Measurements from ENCODE around the gene TSPAN18.

GRCh38 chr11:44740967-44741366 is 14.2 kb downstream of the TSPAN18 start:
- TF ChIP-seq CTCF (conservative IDR thresholded peaks at IDR 0.05; ENCODE audit: low read depth, low read length) (no peak), EZH2 (IDR thresholded peaks at IDR 0.05; ENCODE audit: borderline replicate concordance, low read depth, low read length, poor library complexity, severe bottlenecking) (no peak)

Measured in A673 (cell line).